Neutrophil (primary cell): ENCODE data around the gene ZBTB16.

Source experiments
- H3K27ac ChIP-seq: fragments of 200-600 bp; sonication (generic); 2 replicates; pipeline ENCODE4 v1.5.1; 2016; ENCODE audit warnings: mild to moderate bottlenecking, moderate library complexity
- H3K27me3 ChIP-seq: fragments of 200-600 bp; sonication (generic); 2 replicates; pipeline ENCODE4 v1.6.0; 2016; ENCODE audit warnings: mild to moderate bottlenecking
- H3K36me3 ChIP-seq: fragments of 200-600 bp; sonication (generic); 2 replicates; pipeline ENCODE4 v1.5.1; 2017
- H3K4me1 ChIP-seq, 2 experiments: fragments of 200-600 bp in 1 of 2; sonication (generic) in 1 of 2; 1 replicate in 1 of 2; 2 replicates in 1 of 2; pipeline versions ENCODE4 v1.5.1 to v1.6.1; 2013 to 2016; ENCODE audit warnings: low read depth in 1 of 2, low read length in 1 of 2, mild to moderate bottlenecking in 1 of 2, moderate library complexity in 1 of 2; ENCODE audit not compliant: control insufficient read depth in 1 of 2, insufficient read depth in 1 of 2
- H3K4me3 ChIP-seq, 2 experiments: fragments of 200-600 bp in 1 of 2; sonication (generic) in 1 of 2; 1 replicate in 1 of 2; 2 replicates in 1 of 2; pipeline ENCODE4 v1.5.1; 2013 to 2016; ENCODE audit warnings: low read depth in 1 of 2, low read length in 1 of 2, mild to moderate bottlenecking in 1 of 2, moderate library complexity in 1 of 2
- H3K9me3 ChIP-seq: fragments of 200-600 bp; sonication (generic); 2 replicates; pipeline ENCODE4 v1.5.1; 2016
- TF ChIP-seq, protein P1 (sequence below): fragments of 200-600 bp; sonication (generic); IDR thresholded peaks from 2 replicates; pipeline ENCODE4 v1.5.1; 2016; ENCODE audit warnings: antibody characterized with exemption

ZBTB16 gene

DNA sequence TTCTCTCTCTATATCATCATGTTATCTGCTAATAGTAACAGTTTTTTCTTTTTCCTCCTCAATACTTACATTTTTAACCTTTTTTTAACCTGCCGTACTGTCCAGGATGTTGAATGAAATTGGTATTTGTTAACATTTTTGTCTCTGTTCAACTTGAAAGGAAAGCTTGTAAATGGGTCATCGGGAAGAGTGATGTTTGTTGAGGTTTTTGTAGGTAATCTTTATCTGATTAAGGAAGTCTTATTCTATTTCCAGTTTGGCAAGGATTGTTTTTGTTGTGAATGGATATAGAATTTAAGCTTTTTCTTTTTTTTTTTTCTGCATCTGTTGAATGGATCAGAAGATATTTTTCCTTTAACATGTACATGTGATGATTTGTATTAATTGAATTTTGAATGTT, 228.6 kb downstream of the ZBTB16 start:
- no peaks in the 10 kb centered on the region for H3K4me1 ChIP-seq
- TF ChIP-seq, protein P1, sequence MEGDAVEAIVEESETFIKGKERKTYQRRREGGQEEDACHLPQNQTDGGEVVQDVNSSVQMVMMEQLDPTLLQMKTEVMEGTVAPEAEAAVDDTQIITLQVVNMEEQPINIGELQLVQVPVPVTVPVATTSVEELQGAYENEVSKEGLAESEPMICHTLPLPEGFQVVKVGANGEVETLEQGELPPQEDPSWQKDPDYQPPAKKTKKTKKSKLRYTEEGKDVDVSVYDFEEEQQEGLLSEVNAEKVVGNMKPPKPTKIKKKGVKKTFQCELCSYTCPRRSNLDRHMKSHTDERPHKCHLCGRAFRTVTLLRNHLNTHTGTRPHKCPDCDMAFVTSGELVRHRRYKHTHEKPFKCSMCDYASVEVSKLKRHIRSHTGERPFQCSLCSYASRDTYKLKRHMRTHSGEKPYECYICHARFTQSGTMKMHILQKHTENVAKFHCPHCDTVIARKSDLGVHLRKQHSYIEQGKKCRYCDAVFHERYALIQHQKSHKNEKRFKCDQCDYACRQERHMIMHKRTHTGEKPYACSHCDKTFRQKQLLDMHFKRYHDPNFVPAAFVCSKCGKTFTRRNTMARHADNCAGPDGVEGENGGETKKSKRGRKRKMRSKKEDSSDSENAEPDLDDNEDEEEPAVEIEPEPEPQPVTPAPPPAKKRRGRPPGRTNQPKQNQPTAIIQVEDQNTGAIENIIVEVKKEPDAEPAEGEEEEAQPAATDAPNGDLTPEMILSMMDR, result no peak
- no peak overlapping the region for H3K27ac ChIP-seq

DNA sequence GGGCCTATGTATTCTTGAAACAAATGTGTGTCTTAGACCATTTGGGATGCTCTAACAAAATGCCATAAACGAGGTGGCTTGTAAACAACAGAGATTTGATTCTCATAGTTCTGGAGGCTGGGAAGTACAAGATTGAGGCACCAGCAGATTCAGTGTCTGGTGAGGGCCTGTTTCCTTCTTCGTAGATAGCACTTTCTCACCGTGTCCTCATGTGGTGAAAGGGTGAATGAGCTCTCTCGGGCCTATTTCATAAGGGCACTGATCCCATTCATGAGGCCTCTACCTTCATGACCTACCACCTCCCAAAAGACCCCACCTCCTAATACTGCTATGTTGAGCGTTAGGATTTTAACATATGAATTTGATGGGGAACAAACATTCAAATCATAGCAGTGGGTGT, 230.3 kb downstream of the ZBTB16 start:
- Histone ChIP-seq H3K9me3 (no peaks in the 10 kb centered on the region), H3K4me3 (no peak overlapping the region), H3K36me3 (no peaks in the 10 kb centered on the region), H3K4me1 (no peaks in the 10 kb centered on the region), H3K27me3 (no peaks in the 10 kb centered on the region), H3K27ac (no peak overlapping the region)
- TF ChIP-seq, protein P1, result no peak

More for the DNA sequence above, 228.6 kb downstream of the ZBTB16 start:
- Histone ChIP-seq H3K9me3 (no peaks in the 10 kb centered on the region), H3K27me3 (no peaks in the 10 kb centered on the region), H3K4me3 (no peak overlapping the region), H3K36me3 (no peaks in the 10 kb centered on the region)

DNA sequence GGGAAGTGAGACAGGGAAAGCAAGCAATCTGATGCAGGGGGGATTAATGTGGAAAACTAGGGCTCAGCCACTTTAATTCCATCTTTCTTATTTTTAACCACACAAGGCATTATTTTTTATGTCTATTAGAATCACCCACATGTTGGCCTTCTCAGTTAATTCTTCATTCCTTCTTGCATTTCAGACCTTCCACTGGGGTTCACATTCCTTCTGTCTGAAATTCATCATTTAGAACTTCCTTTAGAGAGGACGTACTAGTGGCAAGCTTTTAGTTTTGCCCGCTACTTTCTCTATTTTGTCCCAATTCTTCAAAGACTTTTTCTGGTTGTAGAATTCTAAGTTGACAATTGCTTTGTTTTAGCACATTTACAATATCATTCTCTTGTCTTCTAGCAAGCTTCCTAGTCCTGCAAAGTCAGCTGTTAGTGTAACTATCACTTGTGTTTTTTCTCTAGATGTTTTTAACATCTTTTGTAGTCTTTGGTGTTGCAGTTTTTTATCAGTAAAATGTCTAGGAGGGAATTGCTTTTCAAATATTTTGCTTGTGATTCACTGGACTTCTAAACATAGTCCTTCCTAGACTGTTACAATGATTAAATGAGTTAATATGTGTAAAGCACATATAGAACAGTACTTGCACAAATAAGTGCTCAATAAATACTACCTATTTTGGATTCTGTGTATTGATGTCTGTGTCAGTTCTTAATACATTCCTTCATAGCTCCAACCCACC, 231.2 kb downstream of the ZBTB16 start:
- Histone ChIP-seq H3K9me3 (no peaks in the 10 kb centered on the region), H3K27ac (no peak overlapping the region), H3K4me3 (no peak overlapping the region), H3K27me3 (no peaks in the 10 kb centered on the region), H3K36me3 (no peaks in the 10 kb centered on the region), H3K4me1 (no peaks in the 10 kb centered on the region)
- TF ChIP-seq, protein P1, result no peak

DNA sequence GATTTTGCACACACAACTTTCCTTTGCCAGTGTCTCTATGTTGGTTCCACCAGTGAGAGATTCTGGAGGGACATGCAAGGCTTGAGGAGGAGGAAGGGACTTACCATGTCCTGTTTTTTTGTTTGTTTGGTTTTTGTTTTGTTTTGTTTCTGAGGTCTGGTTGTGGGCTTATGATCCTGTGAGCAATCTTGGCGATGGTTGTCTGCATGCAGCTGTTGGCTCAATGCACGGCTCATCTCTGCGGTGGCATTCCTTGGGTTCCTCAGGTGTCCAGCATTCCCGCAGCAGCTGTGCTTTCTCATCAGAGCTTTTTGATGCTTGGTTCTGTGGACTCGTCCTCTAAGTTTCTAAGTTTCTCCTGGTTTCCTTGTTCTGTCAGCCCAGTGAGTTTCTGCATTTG, 231.9 kb downstream of the ZBTB16 start:
- TF ChIP-seq, protein P1, result no peak
- no peak overlapping the region for H3K4me3 ChIP-seq
- no peaks in the 10 kb centered on the region for H3K4me1 ChIP-seq
- H3K27ac ChIP-seq, result no peak overlapping the region
- no peaks in the 10 kb centered on the region for H3K27me3 ChIP-seq
- H3K9me3 ChIP-seq, result no peaks in the 10 kb centered on the region
- no peaks in the 10 kb centered on the region for H3K36me3 ChIP-seq

DNA sequence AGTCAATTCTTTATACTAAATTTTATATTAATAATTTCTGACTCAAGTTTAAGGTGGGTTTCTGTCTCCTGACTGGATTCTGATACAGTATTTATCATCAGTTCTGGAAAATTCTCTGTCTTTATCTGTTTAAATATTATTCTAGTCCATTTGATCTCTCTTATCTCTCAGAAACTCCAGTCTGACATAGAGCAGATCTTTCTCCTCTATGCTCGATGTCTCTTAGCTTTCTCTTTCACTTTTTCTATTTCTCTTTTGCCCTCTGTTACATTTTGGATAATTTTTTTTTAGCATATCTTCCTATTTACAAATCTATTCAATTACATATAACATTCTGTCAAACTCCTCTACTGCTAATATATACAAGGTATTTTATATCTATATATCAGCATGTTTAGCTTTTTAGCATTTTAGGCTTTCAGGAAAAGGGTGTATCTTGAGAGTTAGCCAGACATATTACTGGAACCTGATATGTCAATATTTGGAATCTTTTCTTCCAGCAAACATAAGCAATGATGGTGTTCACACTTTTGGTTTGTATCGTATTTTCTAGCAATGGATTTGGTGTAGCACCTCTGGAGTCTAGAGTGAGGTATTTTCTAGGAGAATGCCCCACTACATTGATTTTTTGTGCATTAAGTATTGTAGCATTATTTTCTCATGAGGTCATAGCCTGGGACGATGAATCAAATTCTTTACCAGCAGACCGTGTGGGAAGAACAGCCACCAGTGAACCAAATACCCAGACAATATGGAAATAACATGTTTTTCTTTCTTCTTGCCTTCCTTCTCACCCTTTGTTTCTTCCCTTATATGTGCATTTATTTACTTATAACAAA, 232.6 kb downstream of the ZBTB16 start:
- TF ChIP-seq, protein P1, result no peak
- Histone ChIP-seq H3K27ac (no peak overlapping the region), H3K36me3 (no peaks in the 10 kb centered on the region), H3K27me3 (no peaks in the 10 kb centered on the region), H3K4me1 (no peaks in the 10 kb centered on the region), H3K4me3 (no peak overlapping the region), H3K9me3 (no peaks in the 10 kb centered on the region)
